Measurements from ENCODE around the gene TPRX2. TPM values are rescaled to one million over a fixed set of nuclear protein-coding genes. Genes with fewer than 3 reads are reported as not detected.
"Not testable (repeated sequence)": the region's sequence is repeated elsewhere in the genome, so short reads cannot be mapped to it uniquely, and the experiment has no call there.

The TPRX2 gene, protein sequence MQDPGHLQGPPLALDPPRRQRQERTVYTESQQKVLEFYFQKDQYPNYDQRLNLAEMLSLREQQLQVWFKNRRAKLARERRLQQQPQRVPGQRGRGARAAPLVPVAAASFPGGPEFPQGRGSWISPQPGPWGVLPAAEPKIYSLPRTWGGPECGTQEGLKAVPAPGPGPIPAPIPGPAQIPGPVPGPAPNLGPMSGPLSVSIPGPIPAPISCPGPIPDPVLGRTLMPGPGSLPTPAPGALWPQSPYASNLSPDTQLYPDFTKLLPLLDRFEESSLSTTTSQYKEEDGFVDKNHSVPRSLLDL
- total RNA-seq = not detected

DNA sequence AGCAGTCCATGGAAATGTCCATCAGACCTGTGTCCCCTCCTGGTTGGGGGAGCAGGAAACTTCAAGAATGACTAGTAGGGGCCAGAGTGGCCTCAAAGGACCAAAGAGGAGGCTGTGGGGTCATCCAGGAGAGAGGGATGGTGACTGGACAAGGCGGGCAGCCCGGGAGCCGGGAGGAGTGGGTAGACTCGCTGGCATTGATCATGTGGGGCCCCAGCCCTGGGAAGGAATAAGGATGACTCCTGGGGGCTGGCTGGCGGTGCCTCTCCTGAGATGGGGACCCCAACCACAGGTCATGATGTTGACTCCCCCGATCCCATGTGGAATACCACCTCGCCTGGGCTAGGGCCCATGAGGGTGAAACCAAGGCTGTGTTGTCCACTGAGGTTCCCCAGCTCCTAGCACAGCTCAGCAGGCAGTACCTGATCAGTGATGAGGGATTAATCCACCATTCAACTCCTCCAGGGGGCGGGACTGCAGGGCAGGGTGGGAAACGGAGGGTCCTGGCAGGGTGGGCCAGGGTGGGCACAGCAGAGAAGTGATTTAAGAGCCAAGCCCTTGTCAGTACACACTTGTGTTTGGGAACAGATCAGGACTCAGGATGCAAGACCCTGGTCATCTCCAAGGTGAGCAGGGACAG, at the start of gene TPRX2:
TPRX2 (plus strand) TSS at position 590 of the 640 bp plus-strand sequence; CDS start at position 602, 12 bp downstream.
- H3K4me1 ChIP-seq; H3K27me3 ChIP-seq; intact Hi-C loops (cut with DNase I; ENCODE audit: low total_unique reads); DNase-seq; H3K9me3 ChIP-seq; ATAC-seq; H3K27ac ChIP-seq; H3K36me3 ChIP-seq; H3K4me3 ChIP-seq: not testable (repeated sequence)
- in situ Hi-C loops (cut with MboI; ENCODE audit: low sequenced_read_pairs in 4 of 4) = loop anchor here in 1 of 4 donors (25.0 kb wide), 1 partner anchor 129 kb away; the partner anchor contains the start of genes BSPH1 and ELSPBP1

DNA sequence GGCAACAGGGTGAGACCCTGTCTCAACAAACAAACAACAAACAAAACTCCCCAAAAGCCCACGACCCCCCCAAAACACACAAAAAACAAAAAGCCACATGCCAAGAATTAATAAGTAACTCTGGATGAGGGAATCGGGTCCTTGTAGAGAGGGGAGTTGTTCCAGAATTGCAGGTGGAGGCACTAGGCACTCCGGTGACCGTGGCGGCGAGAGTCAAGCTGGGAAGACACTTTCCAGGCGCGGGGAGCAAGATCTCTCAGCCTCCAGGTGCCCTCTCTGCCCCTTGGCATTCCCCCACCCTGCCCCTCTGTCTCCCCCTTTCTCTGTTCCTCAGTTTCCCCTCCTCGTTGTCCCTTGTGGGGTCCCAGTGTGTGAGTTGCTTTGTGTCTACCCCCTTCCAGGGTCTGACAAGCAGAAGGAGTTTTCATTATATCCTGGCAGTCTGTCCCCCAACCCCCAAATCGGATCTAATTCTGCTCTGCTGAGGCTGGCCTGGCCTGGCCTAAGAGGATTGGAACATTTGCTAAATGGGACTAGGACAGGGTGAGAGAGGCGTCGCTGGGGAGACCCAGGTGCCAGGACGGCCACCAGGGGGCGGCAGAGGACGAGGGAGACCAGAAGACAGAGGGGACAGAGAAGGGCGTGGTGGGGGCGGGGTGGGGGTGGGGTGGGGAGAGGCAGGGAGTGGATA, 45.6 kb upstream of the TPRX2 start:
- intact Hi-C loops (cut with DNase I; ENCODE audit: low total_unique reads) (no loop called here), in situ Hi-C loops (cut with MboI; ENCODE audit: low sequenced_read_pairs in 4 of 4) (no loop called here)
- no peak for TF ChIP-seq POLR2A (IDR thresholded peaks at IDR 0.05)
- TF ChIP-seq, protein P1, sequence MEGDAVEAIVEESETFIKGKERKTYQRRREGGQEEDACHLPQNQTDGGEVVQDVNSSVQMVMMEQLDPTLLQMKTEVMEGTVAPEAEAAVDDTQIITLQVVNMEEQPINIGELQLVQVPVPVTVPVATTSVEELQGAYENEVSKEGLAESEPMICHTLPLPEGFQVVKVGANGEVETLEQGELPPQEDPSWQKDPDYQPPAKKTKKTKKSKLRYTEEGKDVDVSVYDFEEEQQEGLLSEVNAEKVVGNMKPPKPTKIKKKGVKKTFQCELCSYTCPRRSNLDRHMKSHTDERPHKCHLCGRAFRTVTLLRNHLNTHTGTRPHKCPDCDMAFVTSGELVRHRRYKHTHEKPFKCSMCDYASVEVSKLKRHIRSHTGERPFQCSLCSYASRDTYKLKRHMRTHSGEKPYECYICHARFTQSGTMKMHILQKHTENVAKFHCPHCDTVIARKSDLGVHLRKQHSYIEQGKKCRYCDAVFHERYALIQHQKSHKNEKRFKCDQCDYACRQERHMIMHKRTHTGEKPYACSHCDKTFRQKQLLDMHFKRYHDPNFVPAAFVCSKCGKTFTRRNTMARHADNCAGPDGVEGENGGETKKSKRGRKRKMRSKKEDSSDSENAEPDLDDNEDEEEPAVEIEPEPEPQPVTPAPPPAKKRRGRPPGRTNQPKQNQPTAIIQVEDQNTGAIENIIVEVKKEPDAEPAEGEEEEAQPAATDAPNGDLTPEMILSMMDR (IDR thresholded peaks at IDR 0.05 in 4 of 5, conservative IDR thresholded peaks at IDR 0.05 in 1 of 5) = peak in 2 of 5 experiments; percentile 41 to 63
- Histone ChIP-seq H3K27me3 (peaks cover 0 to 2% (median 0%) of the 10 kb centered on the region in 3 donors), H3K4me1 (no peaks in the 10 kb centered on the region), H3K9me3 (no peaks in the 10 kb centered on the region), H3K36me3 (no peaks in the 10 kb centered on the region), H3K4me3 (no peak overlapping the region), H3K27ac (no peak overlapping the region)
- peak in 1 of 2 donors; percentile 17 for DNase-seq
- ATAC-seq = no peak

DNA sequence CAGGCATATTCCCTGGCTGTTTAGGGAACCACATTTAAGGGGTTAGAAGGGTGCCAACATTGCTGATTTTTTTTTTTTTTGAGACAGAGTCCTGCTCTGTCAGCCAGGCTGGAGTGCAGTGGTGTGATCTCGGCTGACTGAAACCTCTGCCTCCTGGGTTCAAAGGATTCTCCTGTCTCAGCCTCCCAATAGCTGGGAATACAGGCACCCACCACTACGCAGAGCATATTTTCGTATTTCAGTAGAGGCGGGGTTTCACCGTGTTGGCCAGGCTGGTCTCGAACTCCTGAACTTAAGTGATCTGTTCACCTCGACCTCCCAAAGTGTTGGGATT, 45.1 kb upstream of the TPRX2 start:
- ATAC-seq (no peak), DNase-seq (no peak)
- no peaks in the 10 kb centered on the region for H3K36me3 ChIP-seq
- intact Hi-C loops (cut with DNase I; ENCODE audit: low total_unique reads) (no loop called here), in situ Hi-C loops (cut with MboI; ENCODE audit: low sequenced_read_pairs in 4 of 4) (no loop called here)
- no peak overlapping the region for H3K27ac ChIP-seq
- no peak overlapping the region for H3K4me3 ChIP-seq
- no peaks in the 10 kb centered on the region for H3K9me3 ChIP-seq
- TF ChIP-seq, protein P1 (IDR thresholded peaks at IDR 0.05 in 4 of 5, conservative IDR thresholded peaks at IDR 0.05 in 1 of 5) = no peak
- no peak for TF ChIP-seq POLR2A (IDR thresholded peaks at IDR 0.05)
- H3K27me3 ChIP-seq = peaks cover 0 to 7% (median 2%) of the 10 kb centered on the region in 3 donors
- H3K4me1 ChIP-seq = no peaks in the 10 kb centered on the region

DNA sequence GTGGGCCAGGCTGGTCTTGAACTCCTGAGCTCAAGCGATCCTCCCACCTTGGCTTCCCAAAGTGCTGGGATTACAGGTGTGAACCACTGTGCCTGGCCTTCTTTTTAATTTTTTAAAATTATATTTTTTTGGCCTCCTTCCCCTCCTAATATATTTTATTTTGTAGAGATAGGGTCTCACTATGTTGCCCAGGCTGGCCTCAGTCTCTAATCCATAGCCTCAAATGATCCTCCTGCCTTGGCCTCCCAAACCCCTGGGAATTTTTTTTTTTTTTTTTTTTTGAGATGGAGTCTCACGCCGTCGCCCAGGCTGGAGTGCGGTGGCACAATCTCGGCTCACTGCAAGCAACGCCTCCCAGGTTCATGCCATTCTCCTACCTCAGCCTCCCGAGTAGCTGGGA, 42.8 kb upstream of the TPRX2 start:
- ATAC-seq; H3K36me3 ChIP-seq; DNase-seq; H3K27ac ChIP-seq; intact Hi-C loops (cut with DNase I; ENCODE audit: low total_unique reads); H3K4me1 ChIP-seq; H3K9me3 ChIP-seq; H3K4me3 ChIP-seq; in situ Hi-C loops (cut with MboI; ENCODE audit: low sequenced_read_pairs in 4 of 4): not testable (repeated sequence)
- H3K27me3 ChIP-seq = peaks cover 0 to 16% (median 13%) of the 10 kb centered on the region in 3 donors

GRCh38 chr19:47818221-47818620, 40.8 kb upstream of the TPRX2 start:
- H3K36me3 ChIP-seq; H3K9me3 ChIP-seq; H3K4me1 ChIP-seq; H3K27ac ChIP-seq; DNase-seq; ATAC-seq; intact Hi-C loops (cut with DNase I; ENCODE audit: low total_unique reads); H3K4me3 ChIP-seq; in situ Hi-C loops (cut with MboI; ENCODE audit: low sequenced_read_pairs in 4 of 4): not testable (repeated sequence)
- peaks cover 0 to 16% (median 16%) of the 10 kb centered on the region in 3 donors for H3K27me3 ChIP-seq

GRCh38 chr19:47819858-47820257, 39.2 kb upstream of the TPRX2 start:
- Histone ChIP-seq H3K36me3 (no peaks in the 10 kb centered on the region), H3K27me3 (peaks cover 0 to 16% (median 16%) of the 10 kb centered on the region in 3 donors), H3K4me3 (no peak overlapping the region), H3K27ac (no peak overlapping the region), H3K4me1 (no peaks in the 10 kb centered on the region), H3K9me3 (no peaks in the 10 kb centered on the region)
- TF ChIP-seq, protein P1 (IDR thresholded peaks at IDR 0.05 in 4 of 5, conservative IDR thresholded peaks at IDR 0.05 in 1 of 5) = no peak
- no peak for TF ChIP-seq POLR2A (IDR thresholded peaks at IDR 0.05)
- intact Hi-C loops (cut with DNase I; ENCODE audit: low total_unique reads) = no loop called here
- in situ Hi-C loops (cut with MboI; ENCODE audit: low sequenced_read_pairs in 4 of 4) = no loop called here
- no peak for DNase-seq
- ATAC-seq = no peak

Data from gastrocnemius medialis (tissue), 4 donors.